Activated CD4-positive, CD25-positive, alpha-beta regulatory T cell treated with anti-CD3 and anti-CD28 coated beads, Interleukin-2, amount 50 U/mL, for 16 hours (primary cell): ENCODE data around the gene LRBA.

ENCODE experiments used
- DNase-seq: peaks from one replicate; pipeline ENCODE4 v3.0.0-alpha.2; 2020; ENCODE audit warnings: low read depth, low spot score

The LRBA gene

GRCh38 chr4:150283689-150284088 is 731.4 kb downstream of the LRBA start:
- no peak for DNase-seq

- no peak for DNase-seq
Measured at GRCh38 chr4:150280975-150281374, 734.1 kb downstream of the LRBA start.

- no peak for DNase-seq
Measured at GRCh38 chr4:150280081-150280895, 734.8 kb downstream of the LRBA start.

- DNase-seq = no peak
Measured at GRCh38 chr4:150278206-150278605, 736.9 kb downstream of the LRBA start.

- DNase-seq = no peak
Measured at GRCh38 chr4:150268444-150268843, 746.6 kb downstream of the LRBA start.

GRCh38 chr4:150265806-150266205 is 749.3 kb downstream of the LRBA start:
- no peak for DNase-seq

GRCh38 chr4:150264595-150265161 is 750.4 kb downstream of the LRBA start:
- no peak for DNase-seq

GRCh38 chr4:150262611-150263010 is 752.5 kb downstream of the LRBA start:
- DNase-seq = no peak

GRCh38 chr4:150261571-150261970 is 753.5 kb downstream of the LRBA start:
- DNase-seq = no peak

GRCh38 chr4:150259861-150260567 is 755.1 kb downstream of the LRBA start:
- no peak for DNase-seq

GRCh38 chr4:150258569-150258968 is 756.5 kb downstream of the LRBA start:
- no peak for DNase-seq

GRCh38 chr4:150256841-150257730 is 758.0 kb downstream of the LRBA start:
- no peak for DNase-seq

GRCh38 chr4:150256225-150256620 is 758.9 kb downstream of the LRBA start:
- DNase-seq = no peak

GRCh38 chr4:150255610-150256224 is 759.4 kb downstream of the LRBA start:
- DNase-seq = no peak

GRCh38 chr4:150253965-150254630 is 761.0 kb downstream of the LRBA start:
- DNase-seq = no peak

- no peak for DNase-seq
Measured at GRCh38 chr4:150253416-150253815, 761.7 kb downstream of the LRBA start.

GRCh38 chr4:150252741-150253140 is 762.3 kb downstream of the LRBA start:
- no peak for DNase-seq

GRCh38 chr4:150252306-150252705 is 762.8 kb downstream of the LRBA start:
- DNase-seq = no peak

GRCh38 chr4:150251752-150252190 is 763.3 kb downstream of the LRBA start:
- DNase-seq = no peak

- no peak for DNase-seq
Measured at GRCh38 chr4:150250998-150251651, 764.0 kb downstream of the LRBA start.
